Pancreas (tissue), 10 donors: Measurements from ENCODE around the gene ADAMTS2. TPM values are rescaled to one million over a fixed set of nuclear protein-coding genes. Genes with fewer than 3 reads are reported as not detected.
"Not testable (repeated sequence)": the region's sequence is repeated elsewhere in the genome, so short reads cannot be mapped to it uniquely, and the experiment has no call there.

Experiments used
- ATAC-seq, 4 donors: fragments of 200-7000 bp; cut with Tn5 transposase; one replicate each; pipeline versions ENCODE4 v1.8.0 to v1.9.1; 2020; ENCODE audit warnings: mild to moderate bottlenecking in 4 of 4, moderate library complexity in 4 of 4
- DNase-seq, 6 donors: peaks; one replicate each; pipeline ENCODE4 v3.0.0-alpha.2; 2020
- FAIRE-seq: peaks from 2 replicates; lab custom pipeline; 2012; peaks lifted over from hg19 to GRCh38; lab: Jason Lieb, UNC
- H3K27ac ChIP-seq, 4 donors: fragments of 200-600 bp; sonication (generic); 1 replicate in 3 of 4; 2 replicates in 1 of 4; pipeline versions ENCODE4 v1.5.0 to v1.8.0; 2020
- H3K27me3 ChIP-seq, 4 donors: fragments of 200-600 bp; one replicate each; pipeline ENCODE4 v1.8.0; 2021
- H3K36me3 ChIP-seq, 3 donors: fragments of 200-600 bp; sonication (generic) in 1 of 3; one replicate each; pipeline versions ENCODE4 v1.5.0 to v1.8.0; 2020 to 2021
- H3K4me1 ChIP-seq, 3 donors: fragments of 200-600 bp; one replicate each; pipeline ENCODE4 v1.8.0; 2021
- H3K4me3 ChIP-seq, 4 donors: fragments of 200-600 bp; sonication (generic) in 2 of 4; one replicate each; pipeline versions ENCODE4 v1.5.0 to v1.8.0; 2020 to 2021
- H3K9me3 ChIP-seq, 4 donors: fragments of 200-600 bp; one replicate each; pipeline ENCODE4 v1.8.0; 2021
- CTCF ChIP-seq, 4 donors: fragments of 200-600 bp; sonication (generic) in 3 of 4; IDR thresholded peaks; one replicate each; pipeline versions ENCODE4 v1.5.0 to v1.8.0; 2021; ENCODE audit warnings: antibody characterized with exemption in 4 of 4
- WGBS, 2 donors: extraction: QIAGEN DNeasy Blood & Tissue Kit; methylation state at CpG; one replicate each; pipeline ENCODE4 v1.1.7; 2013; 5-methylcytosine and 5-hydroxymethylcytosine counted together
- intact Hi-C, 3 donors: fragments of 100-400 bp; cut with DNase I; formaldehyde crosslinking; loops; one replicate each; pipeline versions ENCODE4 v1.11.1 to v1.14.2; 2022
- polyA plus RNA-seq, 2 donors: library from polyadenylated mRNA; stranded (reverse); fragments of 200-250 nt; gene quantifications; one replicate each; pipeline ENCODE4 v1.2.3, GENCODE V29; 2013
- total RNA-seq, 6 donors: library from RNA; stranded (reverse); fragmentation: NEBNext Ultra II Directional in 4 of 6; extraction: Animal tissue kit (Norgen Biotek cat#: 25700) in 4 of 6; gene quantifications; one replicate each; pipeline versions ENCODE4 v1.2.1 to v1.2.4, GENCODE V29; 2021 to 2023
- donor health status: healthy with polysubstance abuse.
- donor health status: DM: no; HTN: no; CAD: no; lungs with moderate emphysema.
- donor health status: DM: no; HTN: no; CAD: no.
- donor health status: control.
- donor health status: control.
- donor health status: Bipolar disorder and iron deficiency.
- donor health status: DM: yes; HTN: yes; CAD: no.
- donor health status: DM: no; HTN: no; CAD: no.
- donor health status: DM: no; HTN: no; CAD: no.
- donor health status: DM: yes; HTN: yes; CAD: no.

ADAMTS2 gene
- total and polyA plus RNA-seq, 8 donors: 1.3 to 18.5 (median 5.8) TPM

- Histone ChIP-seq H3K4me1 (no peaks in the 10 kb centered on the region), H3K4me3 (no peak overlapping the region), H3K27ac (no peak overlapping the region), H3K36me3 (no peaks in the 10 kb centered on the region), H3K9me3 (no peaks in the 10 kb centered on the region), H3K27me3 (no peaks in the 10 kb centered on the region)
- ATAC-seq (no peak), DNase-seq (no peak), FAIRE-seq (no peak)
- 79 to 85% methylated on average over 12 of the region's 12 CpGs for WGBS, 2 donors
- no peak for TF ChIP-seq CTCF (IDR thresholded peaks at IDR 0.05)
- intact Hi-C loops: no loop called here
Observed at GRCh38 chr5:179112469-179113142, 232.7 kb downstream of the ADAMTS2 start.

GRCh38 chr5:179111267-179112207 is 233.7 kb downstream of the ADAMTS2 start:
- TF ChIP-seq CTCF (IDR thresholded peaks at IDR 0.05): no peak
- intact Hi-C loops: no loop called here
- no peaks in the 10 kb centered on the region for H3K4me1 ChIP-seq
- no peaks in the 10 kb centered on the region for H3K27me3 ChIP-seq
- H3K27ac ChIP-seq: no peak overlapping the region
- no peaks in the 10 kb centered on the region for H3K9me3 ChIP-seq
- WGBS, 2 donors: 70 to 80% methylated on average over 21 of the region's 21 CpGs
- ATAC-seq (no peak), DNase-seq (no peak), FAIRE-seq (no peak)
- H3K36me3 ChIP-seq: no peaks in the 10 kb centered on the region
- H3K4me3 ChIP-seq: no peak overlapping the region

GRCh38 chr5:179110528-179110927 is 234.7 kb downstream of the ADAMTS2 start:
- no peak for ATAC-seq

GRCh38 chr5:179101282-179101681 is 244.0 kb downstream of the ADAMTS2 start:
- not testable (repeated sequence) for FAIRE-seq, H3K9me3 ChIP-seq

More at GRCh38 chr5:179110528-179110927, 234.7 kb downstream of the ADAMTS2 start:
- no peaks in the 10 kb centered on the region for H3K4me1 ChIP-seq
- DNase-seq (no peak), FAIRE-seq (no peak)
- H3K36me3 ChIP-seq: no peaks in the 10 kb centered on the region
- H3K27ac ChIP-seq: no peak overlapping the region
- no peaks in the 10 kb centered on the region for H3K9me3 ChIP-seq
- H3K4me3 ChIP-seq: no peak overlapping the region
- no peaks in the 10 kb centered on the region for H3K27me3 ChIP-seq
- TF ChIP-seq CTCF (IDR thresholded peaks at IDR 0.05): no peak
- WGBS, 2 donors: 77 to 78% methylated on average over 9 of the region's 9 CpGs
- intact Hi-C loops: no loop called here

GRCh38 chr5:179089502-179089901 is 255.8 kb downstream of the ADAMTS2 start:
- no peak overlapping the region for H3K27ac ChIP-seq
- H3K4me3 ChIP-seq: no peak overlapping the region
- FAIRE-seq (no peak), ATAC-seq (no peak), DNase-seq (no peak)
- intact Hi-C loops: no loop called here
- 66 to 85% methylated on average over 2 of the region's 2 CpGs for WGBS, 2 donors
- no peaks in the 10 kb centered on the region for H3K36me3 ChIP-seq
- H3K4me1 ChIP-seq: no peaks in the 10 kb centered on the region
- peaks cover 0 to 11% (median 0%) of the 10 kb centered on the region in 4 donors for H3K9me3 ChIP-seq
- TF ChIP-seq CTCF (IDR thresholded peaks at IDR 0.05): no peak
- no peaks in the 10 kb centered on the region for H3K27me3 ChIP-seq

More at GRCh38 chr5:179101282-179101681, 244.0 kb downstream of the ADAMTS2 start:
- ATAC-seq, H3K36me3 ChIP-seq, H3K4me3 ChIP-seq, H3K27ac ChIP-seq, H3K4me1 ChIP-seq, H3K27me3 ChIP-seq, intact Hi-C loops, DNase-seq: not testable (repeated sequence)
- 91 to 95% methylated on average over 16 to 17 of the region's 17 CpGs for WGBS, 2 donors
